ENCODE measurements around the gene MACROD2. TPM values are rescaled to one million over a fixed set of nuclear protein-coding genes. Genes with fewer than 3 reads are reported as not detected.

The MACROD2 gene
- total RNA-seq, 1 experiment from 2014 or later: 3.1 TPM

- Mint-ChIP-seq H3K27ac (ENCODE audit: low read depth, unreplicated experiment) (no peak overlapping the region), H3K36me3 (ENCODE audit: insufficient read depth, unreplicated experiment) (no peaks in the 10 kb centered on the region), H3K4me3 (ENCODE audit: unreplicated experiment) (no peak overlapping the region)
Observed at GRCh38 chr20:15578113-15578512, 1582.8 kb downstream of the MACROD2 start.

DNA sequence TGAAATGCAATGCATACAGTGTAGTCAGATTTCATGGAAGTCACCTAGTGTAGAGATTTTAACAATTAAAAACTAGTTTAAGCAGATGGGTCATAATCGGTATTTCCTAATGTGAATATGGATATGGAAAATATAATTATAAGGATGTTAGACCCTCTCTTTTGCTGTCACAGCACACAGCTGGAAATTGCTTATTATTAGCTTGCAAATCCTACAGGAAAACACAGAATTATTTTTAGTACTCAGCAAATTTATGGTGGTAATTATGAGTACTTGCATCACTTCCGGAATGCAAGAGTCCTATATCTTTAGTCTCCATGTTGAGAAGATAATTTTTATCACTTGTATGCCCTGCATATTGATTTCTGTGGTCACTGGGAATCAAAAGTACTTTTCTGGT lies 1584.4 kb downstream of the MACROD2 start:
- Mint-ChIP-seq H3K27me3 (ENCODE audit: insufficient read depth, unreplicated experiment) (no peaks in the 10 kb centered on the region), H3K36me3 (ENCODE audit: insufficient read depth, unreplicated experiment) (no peaks in the 10 kb centered on the region), H3K27ac (ENCODE audit: low read depth, unreplicated experiment) (no peak overlapping the region), H3K4me3 (ENCODE audit: unreplicated experiment) (no peak overlapping the region), H3K9me3 (ENCODE audit: unreplicated experiment) (no peaks in the 10 kb centered on the region), H3K4me1 (ENCODE audit: insufficient read depth, unreplicated experiment) (no peaks in the 10 kb centered on the region)
- no peak for TF ChIP-seq CTCF (IDR thresholded peaks at IDR 0.05; ENCODE audit: unreplicated experiment)
- intact Hi-C loops (cut with micrococcal nuclease): no loop called here
- POLR2A ChIA-PET: interaction anchor here (0.8 kb wide), 1 partner anchor 13 kb away, joined by 4 read pairs; no protein-coding TSS in a partner anchor
- DNase-seq (ENCODE audit: unreplicated experiment): no peak
- no TSS peak for BruUV-seq (replicated peaks)
- CTCF ChIA-PET: interaction anchor here (1.5 kb wide), 1 partner anchor 13 kb away, joined by 3 read pairs; no protein-coding TSS in a partner anchor

More at GRCh38 chr20:15578113-15578512, 1582.8 kb downstream of the MACROD2 start:
- no peaks in the 10 kb centered on the region for H3K9me3 Mint-ChIP-seq (ENCODE audit: unreplicated experiment)
- POLR2A ChIA-PET: interaction anchor here (1.0 kb wide), 1 partner anchor 15 kb away, joined by 3 read pairs; no protein-coding TSS in a partner anchor
- H3K27me3 Mint-ChIP-seq (ENCODE audit: insufficient read depth, unreplicated experiment): no peaks in the 10 kb centered on the region
- BruUV-seq (replicated peaks): no TSS peak
- H3K4me1 Mint-ChIP-seq (ENCODE audit: insufficient read depth, unreplicated experiment): no peaks in the 10 kb centered on the region
- CTCF ChIA-PET: no interaction called here
- no peak for DNase-seq (ENCODE audit: unreplicated experiment)
- intact Hi-C loops (cut with micrococcal nuclease): no loop called here
- no peak for TF ChIP-seq CTCF (IDR thresholded peaks at IDR 0.05; ENCODE audit: unreplicated experiment)

- no peak for TF ChIP-seq CTCF (IDR thresholded peaks at IDR 0.05; ENCODE audit: unreplicated experiment)
- ChIA-PET CTCF (interaction anchor here (0.6 kb wide), 2 partner anchors 650 to 1935 kb away, joined by 3 to 4 read pairs; no protein-coding TSS in a partner anchor), POLR2A (interaction anchor here (0.7 kb wide), 1 partner anchor 125 kb away, joined by 3 read pairs; no protein-coding TSS in a partner anchor)
- Mint-ChIP-seq H3K27me3 (ENCODE audit: insufficient read depth, unreplicated experiment) (no peaks in the 10 kb centered on the region), H3K4me1 (ENCODE audit: insufficient read depth, unreplicated experiment) (no peaks in the 10 kb centered on the region), H3K36me3 (ENCODE audit: insufficient read depth, unreplicated experiment) (peaks cover 7% of the 10 kb centered on the region), H3K27ac (ENCODE audit: low read depth, unreplicated experiment) (no peak overlapping the region), H3K9me3 (ENCODE audit: unreplicated experiment) (no peaks in the 10 kb centered on the region), H3K4me3 (ENCODE audit: unreplicated experiment) (no peak overlapping the region)
- intact Hi-C loops (cut with micrococcal nuclease): no loop called here
- no TSS peak for BruUV-seq (replicated peaks)
- DNase-seq (ENCODE audit: unreplicated experiment): peak; percentile 3
Observed at GRCh38 chr20:15582146-15582760, 1586.9 kb downstream of the MACROD2 start.

DNA sequence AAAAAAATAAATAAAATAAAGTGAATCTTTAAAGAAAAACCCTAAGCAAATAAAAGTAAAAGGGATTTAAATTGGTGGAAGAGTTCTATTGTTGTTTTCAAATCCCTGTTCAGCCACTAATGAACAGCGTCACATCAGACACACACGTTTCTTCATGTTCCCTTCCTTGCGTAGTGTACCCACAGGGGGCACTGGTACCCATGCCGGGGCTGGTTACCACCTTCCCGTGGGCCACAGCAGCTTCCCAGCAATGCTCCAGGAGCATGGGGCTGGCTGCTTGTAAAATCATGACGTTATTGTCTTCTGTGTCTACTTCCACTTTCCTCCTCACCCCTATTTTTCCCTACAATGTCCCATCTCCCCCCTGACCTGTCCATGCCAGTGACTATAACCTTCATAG lies 1589.2 kb downstream of the MACROD2 start:
- no TSS peak for BruUV-seq (replicated peaks)
- intact Hi-C loops (cut with micrococcal nuclease): no loop called here
- TF ChIP-seq CTCF (IDR thresholded peaks at IDR 0.05; ENCODE audit: unreplicated experiment): no peak
- no peak for DNase-seq (ENCODE audit: unreplicated experiment)
- CTCF ChIA-PET: no interaction called here
- H3K4me3 Mint-ChIP-seq (ENCODE audit: unreplicated experiment): no peak overlapping the region
- POLR2A ChIA-PET: interaction anchor here (0.6 kb wide), 1 partner anchor 151 kb away, joined by 3 read pairs; no protein-coding TSS in a partner anchor
- no peaks in the 10 kb centered on the region for H3K4me1 Mint-ChIP-seq (ENCODE audit: insufficient read depth, unreplicated experiment)
- no peaks in the 10 kb centered on the region for H3K9me3 Mint-ChIP-seq (ENCODE audit: unreplicated experiment)
- no peak overlapping the region for H3K27ac Mint-ChIP-seq (ENCODE audit: low read depth, unreplicated experiment)
- H3K36me3 Mint-ChIP-seq (ENCODE audit: insufficient read depth, unreplicated experiment): peaks cover 7% of the 10 kb centered on the region
- no peaks in the 10 kb centered on the region for H3K27me3 Mint-ChIP-seq (ENCODE audit: insufficient read depth, unreplicated experiment)

All from MCF 10A (cell line).